ENCODE measurements around the gene DNASE2B.
A peak's percentile ranks its signal among the peaks of the same experiment; 100 is the strongest.

The DNASE2B gene

GRCh38 chr1:84398175-84399155 is at the start of gene DNASE2B:
DNASE2B (plus strand) TSS chr1:84398484; CDS start chr1:84398565, 81 bp downstream.
- DNase-seq (ENCODE audit: low read depth in 2 of 2), result no peak

- DNase-seq (ENCODE audit: low read depth in 2 of 2), result no peak
These were observed 49.5 kb upstream of the DNASE2B start for GRCh38 chr1:84348759-84349158.

GRCh38 chr1:84350104-84350503 is 48.2 kb upstream of the DNASE2B start:
- DNase-seq (ENCODE audit: low read depth in 2 of 2), result no peak

- DNase-seq (ENCODE audit: low read depth in 2 of 2), result no peak
These were observed 47.7 kb upstream of the DNASE2B start for GRCh38 chr1:84350550-84350949.

GRCh38 chr1:84352298-84353106 is 45.8 kb upstream of the DNASE2B start:
- DNase-seq (ENCODE audit: low read depth in 2 of 2), result no peak

GRCh38 chr1:84353695-84354094 is 44.6 kb upstream of the DNASE2B start:
- DNase-seq (ENCODE audit: low read depth in 2 of 2), result no peak

GRCh38 chr1:84355556-84355955 is 42.7 kb upstream of the DNASE2B start:
- DNase-seq (ENCODE audit: low read depth in 2 of 2), result no peak

GRCh38 chr1:84356881-84357280 is 41.4 kb upstream of the DNASE2B start:
- no peak for DNase-seq (ENCODE audit: low read depth in 2 of 2)

- no peak for DNase-seq (ENCODE audit: low read depth in 2 of 2)
These were observed 39.6 kb upstream of the DNASE2B start for GRCh38 chr1:84358695-84359094.

GRCh38 chr1:84360316-84360715 is 38.0 kb upstream of the DNASE2B start:
- no peak for DNase-seq (ENCODE audit: low read depth in 2 of 2)

- no peak for DNase-seq (ENCODE audit: low read depth in 2 of 2)
These were observed 36.5 kb upstream of the DNASE2B start for GRCh38 chr1:84361796-84362195.

- no peak for DNase-seq (ENCODE audit: low read depth in 2 of 2)
These were observed 35.3 kb upstream of the DNASE2B start for GRCh38 chr1:84363019-84363418.

- DNase-seq (ENCODE audit: low read depth in 2 of 2), result no peak
These were observed 34.7 kb upstream of the DNASE2B start for GRCh38 chr1:84363622-84364021.

GRCh38 chr1:84365225-84366221 is 32.8 kb upstream of the DNASE2B start:
- peak in 1 of 2 donors; percentile 9 for DNase-seq (ENCODE audit: low read depth in 2 of 2)

- DNase-seq (ENCODE audit: low read depth in 2 of 2), result no peak
These were observed 31.5 kb upstream of the DNASE2B start for GRCh38 chr1:84366786-84367185.

GRCh38 chr1:84367219-84367618 is 31.1 kb upstream of the DNASE2B start:
- no peak for DNase-seq (ENCODE audit: low read depth in 2 of 2)

- DNase-seq (ENCODE audit: low read depth in 2 of 2), result no peak
These were observed 29.8 kb upstream of the DNASE2B start for GRCh38 chr1:84368441-84368840.

- DNase-seq (ENCODE audit: low read depth in 2 of 2), result no peak
These were observed 28.0 kb upstream of the DNASE2B start for GRCh38 chr1:84370266-84370665.

GRCh38 chr1:84370831-84371394 is 27.4 kb upstream of the DNASE2B start:
- DNase-seq (ENCODE audit: low read depth in 2 of 2), result no peak

- no peak for DNase-seq (ENCODE audit: low read depth in 2 of 2)
These were observed 24.7 kb upstream of the DNASE2B start for GRCh38 chr1:84373436-84374141.

Data from stimulated activated CD8-positive, alpha-beta memory T cell treated with anti-CD3 and anti-CD28 coated beads, Interleukin-15, amount 100 ng/mL, for 4 hours (primary cell).